HG03521 (cell line): ENCODE data around the gene ANKRD28.
"Not testable (repeated sequence)": the region's sequence is repeated elsewhere in the genome, so short reads cannot be mapped to it uniquely, and the experiment has no call there.

ENCODE experiments used
- ATAC-seq: cut with Tn5 transposase; IDR thresholded peaks from one replicate; pipeline ENCODE4 v1.9.1; 2021; ENCODE audit warnings: mild to moderate bottlenecking, moderate library complexity; ENCODE audit not compliant: unreplicated experiment

Gene ANKRD28

DNA sequence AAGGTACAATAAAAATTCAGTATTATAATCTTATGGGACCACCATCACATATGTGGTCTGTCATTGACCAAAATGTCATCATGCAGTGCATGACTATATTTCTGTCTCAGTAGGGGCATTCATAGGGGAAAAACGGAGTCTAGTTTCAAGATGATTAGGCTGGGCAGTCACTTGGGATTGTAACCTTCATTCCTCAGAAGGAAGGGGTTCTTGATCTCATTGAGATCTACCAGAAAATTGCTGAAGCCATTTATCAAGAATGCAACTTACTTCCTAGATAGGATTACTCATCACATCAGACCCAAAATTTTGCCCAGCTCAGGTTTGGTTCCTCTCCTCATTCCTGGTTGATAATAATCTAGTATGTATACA is 158.9 kb downstream of the ANKRD28 start:
- ATAC-seq, result no peak

GRCh38 chr3:15638193-15638890 is 159.4 kb downstream of the ANKRD28 start:
- ATAC-seq, result no peak

DNA sequence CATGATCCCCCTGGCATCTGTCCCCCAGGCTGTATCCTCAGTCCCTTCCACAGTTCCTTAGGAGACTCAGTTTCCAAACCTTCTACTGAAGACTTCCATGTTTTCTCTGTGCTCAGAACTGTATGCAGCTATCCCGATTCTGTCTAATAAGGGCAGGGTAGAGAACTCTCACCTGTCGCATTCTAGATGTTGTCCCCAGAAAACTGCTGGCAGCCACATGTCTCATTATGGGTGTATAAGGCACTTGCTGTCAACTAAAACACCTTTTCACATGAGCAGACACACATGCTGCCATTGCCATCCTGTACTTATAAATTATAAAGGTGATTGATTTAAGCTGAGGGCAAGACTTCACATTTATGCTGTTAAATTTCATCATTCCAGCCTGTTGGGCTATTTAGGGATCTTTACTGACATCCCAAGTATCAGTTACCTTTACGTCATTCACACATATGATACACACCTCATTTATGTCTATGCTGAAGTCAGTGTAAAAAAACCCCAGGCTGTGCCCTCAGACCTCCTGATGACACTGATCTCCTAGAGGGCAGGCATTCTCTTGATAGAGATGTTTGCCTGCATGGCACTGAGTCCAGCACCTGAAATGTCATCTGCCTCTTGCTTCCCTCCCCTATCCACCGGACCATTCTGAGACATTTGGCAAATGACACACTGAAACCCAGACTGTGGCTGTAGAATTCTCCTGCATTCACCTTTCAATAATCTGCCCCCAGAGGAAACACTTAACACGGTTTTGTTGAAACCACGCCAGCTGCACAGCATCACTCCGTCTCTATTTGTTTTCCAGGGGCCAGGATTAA is 160.4 kb downstream of the ANKRD28 start:
- no peak for ATAC-seq

GRCh38 chr3:15636028-15636709 is 161.6 kb downstream of the ANKRD28 start:
- no peak for ATAC-seq

- no peak for ATAC-seq
These were observed 162.6 kb downstream of the ANKRD28 start for GRCh38 chr3:15635121-15635661.

- ATAC-seq, result no peak
These were observed 163.1 kb downstream of the ANKRD28 start for GRCh38 chr3:15634671-15635070.

- no peak for ATAC-seq
These were observed 163.8 kb downstream of the ANKRD28 start for GRCh38 chr3:15633766-15634598.

DNA sequence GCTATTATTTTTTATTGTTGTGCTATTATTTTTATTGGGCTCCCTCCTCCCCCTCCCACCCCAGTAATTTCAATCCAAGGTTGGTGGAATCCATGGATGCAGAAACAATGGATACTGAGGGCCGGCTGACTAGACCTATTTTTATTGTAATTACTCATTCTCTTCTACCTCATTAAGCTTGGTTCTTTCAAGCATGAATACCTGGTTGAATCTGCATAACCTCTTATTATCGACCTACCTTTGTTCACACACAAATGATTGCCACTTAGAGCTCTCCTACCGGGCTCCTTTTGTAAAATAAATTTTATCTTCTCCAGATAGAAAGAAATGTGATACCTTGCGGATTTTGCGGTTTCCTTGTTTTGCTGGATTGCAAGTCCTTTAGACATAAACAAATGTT is 164.6 kb downstream of the ANKRD28 start:
- ATAC-seq, result no peak

GRCh38 chr3:15632212-15632580 is 165.6 kb downstream of the ANKRD28 start:
- no peak for ATAC-seq

DNA sequence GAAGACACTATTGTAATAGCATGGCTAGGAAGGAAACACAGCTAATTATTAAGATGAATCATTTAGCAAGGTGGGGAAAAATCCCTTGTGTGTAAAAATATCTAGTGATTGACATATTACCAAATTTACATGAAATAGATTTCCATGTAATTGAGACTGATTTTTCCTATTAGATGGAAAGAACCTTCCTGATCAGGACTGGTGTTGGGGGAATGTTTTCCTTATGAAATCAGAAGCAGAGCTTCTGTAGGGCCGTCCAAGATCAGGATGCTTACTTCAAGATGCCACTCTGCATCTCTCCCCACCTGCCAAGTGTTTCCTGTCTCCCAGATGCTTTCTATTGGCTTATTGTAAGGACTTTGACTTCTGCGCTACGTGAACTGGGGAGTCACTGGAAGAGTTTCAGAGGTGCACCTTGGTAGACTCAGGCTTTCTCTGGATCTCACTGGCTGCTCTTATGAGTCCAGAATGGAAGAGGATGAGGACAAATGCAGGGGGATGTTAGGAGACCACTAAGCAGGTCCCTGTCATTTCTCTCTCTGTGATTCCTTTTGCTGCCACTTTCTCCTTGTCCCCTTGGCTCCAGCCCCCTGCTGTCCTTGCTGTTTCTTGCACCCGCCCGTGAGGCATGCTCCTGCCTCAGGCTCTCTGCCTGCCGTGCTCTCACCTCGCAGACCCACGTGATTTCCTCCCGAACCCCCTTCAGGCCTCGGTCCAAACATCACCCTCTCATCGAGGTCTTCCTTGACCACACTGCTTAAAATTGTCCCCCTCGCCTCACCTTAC is 166.2 kb downstream of the ANKRD28 start:
- no peak for ATAC-seq

GRCh38 chr3:15630646-15631350 is 167.0 kb downstream of the ANKRD28 start:
- ATAC-seq, result no peak

GRCh38 chr3:15629860-15630597 is 167.8 kb downstream of the ANKRD28 start:
- peak; percentile 89 for ATAC-seq

DNA sequence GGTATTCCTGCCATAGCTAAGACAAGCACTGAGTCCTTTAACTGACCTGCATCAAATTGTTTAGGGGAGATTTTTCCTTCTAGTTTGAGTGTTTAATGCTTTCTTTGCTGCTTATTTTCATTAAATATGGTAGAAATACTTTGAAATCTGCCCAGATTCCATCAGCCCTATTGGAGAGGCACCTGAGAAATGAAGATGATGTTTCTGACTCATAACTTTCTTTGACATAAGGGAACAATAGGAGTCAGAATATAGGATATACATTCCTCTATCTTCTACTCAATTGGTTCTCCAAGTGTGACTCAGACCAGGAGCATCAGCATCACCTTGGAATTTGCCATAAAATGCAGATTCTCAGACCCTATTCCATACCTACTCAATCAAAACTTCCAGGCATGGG is 168.8 kb downstream of the ANKRD28 start:
- ATAC-seq, result no peak

- no peak for ATAC-seq
These were observed 174.0 kb downstream of the ANKRD28 start for GRCh38 chr3:15623535-15624440.

DNA sequence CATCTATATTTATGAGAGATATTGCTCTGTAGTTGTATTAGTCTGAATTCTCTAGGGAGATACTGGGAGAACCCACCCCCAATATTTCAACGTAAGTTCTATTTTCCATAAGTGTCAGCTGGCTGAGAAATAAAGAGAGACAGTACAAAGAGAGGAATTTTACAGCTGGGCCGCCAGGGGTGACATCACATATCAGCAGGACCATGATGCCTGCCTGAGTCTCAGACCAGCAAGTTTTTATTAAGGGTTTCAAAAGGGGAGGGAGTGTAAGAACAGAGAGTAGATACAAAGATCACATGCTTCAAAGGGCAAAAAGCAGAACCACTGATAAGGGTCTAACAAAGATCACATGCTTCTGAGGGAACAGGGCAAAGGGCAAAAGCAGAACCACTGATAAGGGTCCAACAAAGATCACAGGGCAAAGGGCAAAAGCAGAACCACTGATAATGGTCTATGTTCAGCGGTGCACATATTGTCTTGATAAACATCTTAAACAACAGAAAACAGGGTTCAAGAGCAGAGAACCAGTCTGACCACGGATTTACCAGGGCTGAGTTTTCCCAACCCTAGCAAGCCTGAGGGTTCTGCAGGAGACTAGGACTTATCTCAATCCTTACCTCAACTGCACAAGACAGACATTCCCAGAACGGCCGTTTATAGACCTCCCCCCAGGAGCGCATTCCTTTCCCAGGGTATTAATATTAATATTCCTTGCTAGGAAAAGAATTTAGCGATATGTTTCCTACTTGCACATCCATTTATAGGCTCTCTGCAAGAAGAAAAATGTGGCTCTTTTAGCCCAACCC is 177.9 kb downstream of the ANKRD28 start:
- not testable (repeated sequence) for ATAC-seq
